RCC 7860 (cell line): ENCODE data around the gene RGS6.

ENCODE experiments used
- DNase-seq: peaks from one replicate; pipeline ENCODE4 v3.0.0-alpha.2; 2015; ENCODE audit warnings: low spot score
- FAIRE-seq: peaks from 2 replicates; lab custom pipeline; 2012; peaks lifted over from hg19 to GRCh38; lab: Jason Lieb, UNC

RGS6 gene

GRCh38 chr14:72383865-72384264, 451.6 kb downstream of the RGS6 start:
- DNase-seq (no peak), FAIRE-seq (no peak)

GRCh38 chr14:72387726-72388125, 455.5 kb downstream of the RGS6 start:
- DNase-seq: no peak
- no peak for FAIRE-seq

- FAIRE-seq (no peak), DNase-seq (no peak)
These were observed 457.0 kb downstream of the RGS6 start for GRCh38 chr14:72389200-72389599.

- FAIRE-seq (no peak), DNase-seq (no peak)
These were observed 468.9 kb downstream of the RGS6 start for GRCh38 chr14:72401101-72401625.

GRCh38 chr14:72401632-72402376, 469.6 kb downstream of the RGS6 start:
- DNase-seq: no peak
- FAIRE-seq: no peak

- DNase-seq: no peak
- no peak for FAIRE-seq
These were observed 470.1 kb downstream of the RGS6 start for GRCh38 chr14:72402377-72402772.

- FAIRE-seq (no peak), DNase-seq (no peak)
These were observed 472.0 kb downstream of the RGS6 start for GRCh38 chr14:72404106-72404774.

- DNase-seq (no peak), FAIRE-seq (no peak)
These were observed 472.8 kb downstream of the RGS6 start for GRCh38 chr14:72404998-72405397.

GRCh38 chr14:72408020-72408419, 475.8 kb downstream of the RGS6 start:
- DNase-seq (no peak), FAIRE-seq (no peak)

GRCh38 chr14:72409047-72409446, 476.8 kb downstream of the RGS6 start:
- FAIRE-seq: no peak
- no peak for DNase-seq

GRCh38 chr14:72416081-72416849, 484.0 kb downstream of the RGS6 start:
- no peak for FAIRE-seq
- DNase-seq: no peak

GRCh38 chr14:72416892-72417291, 484.7 kb downstream of the RGS6 start:
- FAIRE-seq (no peak), DNase-seq (no peak)

GRCh38 chr14:72418806-72419205, 486.6 kb downstream of the RGS6 start:
- FAIRE-seq: no peak
- no peak for DNase-seq

GRCh38 chr14:72419226-72419775, 487.1 kb downstream of the RGS6 start:
- FAIRE-seq (no peak), DNase-seq (no peak)

GRCh38 chr14:72420749-72421474, 488.7 kb downstream of the RGS6 start:
- FAIRE-seq (no peak), DNase-seq (peak; percentile 8)

GRCh38 chr14:72423957-72424356, 491.7 kb downstream of the RGS6 start:
- FAIRE-seq (no peak), DNase-seq (no peak)

GRCh38 chr14:72430457-72430856, 498.2 kb downstream of the RGS6 start:
- DNase-seq (no peak), FAIRE-seq (no peak)

GRCh38 chr14:72432748-72433147, 500.5 kb downstream of the RGS6 start:
- DNase-seq (no peak), FAIRE-seq (no peak)

- no peak for FAIRE-seq
These were observed 501.3 kb downstream of the RGS6 start for GRCh38 chr14:72433511-72433910.

GRCh38 chr14:72434856-72435255, 502.6 kb downstream of the RGS6 start:
- no peak for DNase-seq
- no peak for FAIRE-seq

More at GRCh38 chr14:72433511-72433910, 501.3 kb downstream of the RGS6 start:
- DNase-seq: no peak
